Large intestine (tissue), 3 donors: ENCODE data around the gene CNEP1R1. TPM values are rescaled to one million over a fixed set of nuclear protein-coding genes. Genes with fewer than 3 reads are reported as not detected.

Experiments
- DNase-seq, 2 donors: peaks; one replicate each; pipeline versions ENCODE4 v3.0.0 to v3.0.0-alpha.2; 2013
- H3K27ac ChIP-seq: one replicate; pipeline ENCODE4 v1.5.1; 2013; ENCODE audit warnings: low read length
- H3K27me3 ChIP-seq: 2 replicates; pipeline ENCODE4 v1.6.1; 2013; ENCODE audit warnings: low read length; ENCODE audit not compliant: control insufficient read depth, insufficient read depth
- H3K36me3 ChIP-seq: 2 replicates; pipeline ENCODE4 v1.6.1; 2013; ENCODE audit warnings: low read length; ENCODE audit not compliant: control insufficient read depth, insufficient read depth
- H3K4me1 ChIP-seq: one replicate; pipeline ENCODE4 v1.6.1; 2013; ENCODE audit warnings: low read length; ENCODE audit not compliant: control insufficient read depth, insufficient read depth
- H3K4me3 ChIP-seq: one replicate; pipeline ENCODE4 v1.5.1; 2013; ENCODE audit warnings: low read length
- H3K9me3 ChIP-seq: one replicate; pipeline ENCODE4 v1.6.1; 2013; ENCODE audit warnings: mild to moderate bottlenecking, low read depth, low read length, moderate library complexity; ENCODE audit not compliant: control insufficient read depth
- WGBS: methylation state at CpG from one replicate; pipeline ENCODE4 v1.1.5; 2013; ENCODE audit warnings: low lambda C conversion rate; ENCODE audit not compliant: insufficient coverage; 5-methylcytosine and 5-hydroxymethylcytosine counted together
- polyA plus RNA-seq: library from polyadenylated mRNA; unstranded; fragments of 120-200 nt; gene quantifications from one replicate; pipeline ENCODE4 v1.2.1, GENCODE V29; 2013

CNEP1R1 gene
- polyA plus RNA-seq, 1 donor = 25.3 TPM

DNA sequence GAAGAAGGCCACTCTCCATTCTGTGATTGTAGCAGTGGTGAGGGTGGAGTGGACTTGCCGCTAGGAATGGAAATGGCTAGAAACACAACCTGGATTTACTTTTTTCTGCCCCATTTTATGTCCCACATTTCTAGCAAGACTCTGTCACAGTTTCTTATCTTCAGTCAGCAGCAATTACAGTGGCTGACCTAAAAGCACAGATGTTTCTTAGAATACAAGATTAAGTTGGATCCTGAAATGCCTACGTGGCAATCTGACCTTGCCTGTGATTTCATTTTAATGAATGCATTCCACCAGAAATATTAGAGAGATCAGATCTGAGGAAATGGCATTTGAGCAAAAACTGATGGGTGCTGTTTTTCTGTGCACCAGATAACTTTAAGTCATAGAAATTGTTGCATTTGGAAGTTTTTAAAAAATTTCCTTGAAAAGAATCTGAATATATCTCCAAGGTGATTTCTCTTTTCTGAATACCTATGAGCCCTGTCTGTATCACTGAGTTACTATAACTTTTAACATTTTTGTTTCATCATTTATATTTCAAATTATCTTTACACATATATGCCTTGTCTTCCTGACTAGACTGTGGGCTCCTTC is 46.1 kb downstream of the CNEP1R1 start:
- Histone ChIP-seq H3K9me3 (no peaks in the 10 kb centered on the region), H3K36me3 (peaks cover 7% of the 10 kb centered on the region), H3K4me1 (peaks cover 4% of the 10 kb centered on the region), H3K27me3 (no peaks in the 10 kb centered on the region), H3K27ac (no peak overlapping the region), H3K4me3 (no peak overlapping the region)
- WGBS = 25% methylated on average over 1 of the region's 2 CpGs
- DNase-seq = no peak

DNA sequence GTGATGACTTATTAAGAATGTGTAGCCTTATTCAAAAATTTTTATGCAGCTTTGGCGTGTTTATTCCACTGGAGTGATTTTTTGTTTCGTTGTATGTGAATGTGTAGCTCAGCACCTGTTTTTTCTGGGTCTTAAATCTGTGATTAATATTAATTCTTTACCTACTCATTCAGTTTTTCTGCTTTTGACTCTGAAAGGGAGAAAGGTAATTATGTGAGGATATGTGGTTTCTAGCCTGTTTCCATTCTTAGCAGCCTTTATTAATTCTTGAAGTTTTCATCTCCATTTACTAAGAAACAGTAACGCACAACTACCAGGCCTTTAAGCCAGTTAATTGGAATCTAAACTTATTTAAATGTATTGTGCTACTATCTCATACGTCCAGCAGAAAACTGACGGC is 47.7 kb downstream of the CNEP1R1 start:
- H3K4me1 ChIP-seq = no peaks in the 10 kb centered on the region
- DNase-seq = no peak
- 92% methylated on average over 2 of the region's 5 CpGs for WGBS
- H3K36me3 ChIP-seq = peaks cover 8% of the 10 kb centered on the region
- H3K4me3 ChIP-seq = no peak overlapping the region
- H3K27ac ChIP-seq = no peak overlapping the region
- no peaks in the 10 kb centered on the region for H3K9me3 ChIP-seq
- no peaks in the 10 kb centered on the region for H3K27me3 ChIP-seq

DNA sequence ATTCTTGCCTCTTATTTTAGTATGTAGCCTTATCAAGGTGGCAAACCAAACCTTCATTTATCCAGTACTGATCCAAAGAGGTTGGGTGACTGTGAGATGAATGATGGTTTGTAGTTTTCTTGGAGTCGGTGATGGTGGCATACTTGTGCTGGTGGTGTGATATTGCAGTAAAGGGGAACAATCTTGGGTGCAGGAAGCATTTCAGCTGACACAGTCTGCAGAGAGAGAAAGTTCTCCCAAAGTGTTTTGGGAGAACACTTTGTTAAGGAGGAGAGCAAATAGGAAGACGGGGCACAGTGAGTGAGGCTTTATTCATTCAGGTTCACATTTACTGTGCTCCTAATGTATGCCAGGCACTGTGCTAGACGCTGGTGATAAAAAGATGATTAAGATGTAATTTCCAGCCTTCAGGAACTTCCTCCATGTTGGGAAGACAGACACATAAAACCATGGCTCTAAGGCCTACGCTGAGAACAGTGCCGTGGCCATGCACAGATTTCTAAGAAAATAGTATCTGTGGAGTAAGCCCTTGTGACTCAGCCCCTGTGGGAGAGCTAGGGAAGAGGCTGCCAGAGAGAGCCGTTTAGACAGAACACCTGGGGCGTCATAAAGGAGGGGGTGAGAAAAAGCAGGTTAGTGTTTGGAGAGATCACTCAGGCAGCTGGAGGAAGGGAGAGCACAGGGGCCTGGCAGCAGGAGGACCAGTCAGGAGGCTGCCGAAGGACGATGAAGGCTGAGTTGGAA is 54.5 kb downstream of the CNEP1R1 start:
- Histone ChIP-seq H3K9me3 (no peaks in the 10 kb centered on the region), H3K4me1 (no peaks in the 10 kb centered on the region), H3K27me3 (no peaks in the 10 kb centered on the region), H3K4me3 (no peak overlapping the region), H3K36me3 (peaks cover 37% of the 10 kb centered on the region), H3K27ac (no peak overlapping the region)
- 67% methylated on average over 1 of the region's 9 CpGs for WGBS
- no peak for DNase-seq

DNA sequence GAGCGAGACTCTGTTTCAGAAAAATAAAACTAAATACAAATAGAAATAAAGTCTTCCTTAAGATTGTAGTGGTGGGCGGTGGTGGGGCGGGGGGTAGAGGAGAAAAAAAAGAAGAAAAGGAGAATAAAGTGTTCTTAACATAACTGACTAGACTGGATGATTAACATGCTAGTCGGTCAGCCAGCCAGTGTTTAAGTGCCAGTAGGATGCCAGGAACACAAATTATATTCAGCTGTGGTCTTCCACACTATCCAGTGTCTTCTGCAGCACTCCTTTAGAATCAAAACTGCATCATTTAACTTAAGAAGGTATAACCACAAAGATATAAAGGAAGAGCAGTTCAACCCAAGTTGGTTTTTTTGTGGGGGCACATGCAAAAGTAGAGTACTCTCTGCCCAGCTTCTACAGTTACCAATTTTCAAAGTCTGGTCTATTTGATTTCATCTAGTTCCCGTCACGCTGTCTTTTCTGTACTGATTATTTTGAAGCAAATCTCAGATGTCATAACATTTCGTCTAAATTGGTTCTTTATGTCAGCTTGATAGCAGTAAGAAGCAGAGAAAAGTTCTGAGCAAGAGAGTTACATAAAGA is 56.5 kb downstream of the CNEP1R1 start:
- no peak overlapping the region for H3K27ac ChIP-seq
- no peaks in the 10 kb centered on the region for H3K4me1 ChIP-seq
- H3K9me3 ChIP-seq = no peaks in the 10 kb centered on the region
- H3K4me3 ChIP-seq = no peak overlapping the region
- no peak for DNase-seq
- WGBS = 100% methylated on average over 5 of the region's 7 CpGs
- peaks cover 43% of the 10 kb centered on the region for H3K36me3 ChIP-seq
- no peaks in the 10 kb centered on the region for H3K27me3 ChIP-seq

DNA sequence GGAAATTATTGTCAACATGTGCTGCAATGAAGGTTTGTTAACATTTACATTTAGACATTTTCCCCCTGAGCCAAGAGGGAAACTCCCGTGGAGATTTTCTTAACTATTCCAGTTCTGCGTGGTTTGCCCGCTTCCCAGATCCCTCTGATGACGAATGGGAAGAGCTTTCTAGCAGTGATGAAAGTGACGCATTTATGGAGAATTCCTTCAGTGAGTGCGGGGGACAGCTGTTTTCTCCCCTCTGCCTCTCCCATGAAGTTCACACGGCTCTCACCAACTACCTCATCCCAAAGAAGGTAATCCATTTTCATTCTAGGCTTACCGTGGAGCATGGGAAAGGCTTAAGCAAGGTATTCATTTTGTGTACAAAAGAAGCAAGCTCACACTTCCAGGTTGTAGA is 59.0 kb downstream of the CNEP1R1 start:
- Histone ChIP-seq H3K36me3 (peaks cover 50% of the 10 kb centered on the region), H3K27me3 (no peaks in the 10 kb centered on the region), H3K4me3 (no peak overlapping the region), H3K4me1 (no peaks in the 10 kb centered on the region), H3K9me3 (no peaks in the 10 kb centered on the region), H3K27ac (no peak overlapping the region)
- WGBS = no CpG with 5 or more reads among the region's 8 CpGs
- no peak for DNase-seq

DNA sequence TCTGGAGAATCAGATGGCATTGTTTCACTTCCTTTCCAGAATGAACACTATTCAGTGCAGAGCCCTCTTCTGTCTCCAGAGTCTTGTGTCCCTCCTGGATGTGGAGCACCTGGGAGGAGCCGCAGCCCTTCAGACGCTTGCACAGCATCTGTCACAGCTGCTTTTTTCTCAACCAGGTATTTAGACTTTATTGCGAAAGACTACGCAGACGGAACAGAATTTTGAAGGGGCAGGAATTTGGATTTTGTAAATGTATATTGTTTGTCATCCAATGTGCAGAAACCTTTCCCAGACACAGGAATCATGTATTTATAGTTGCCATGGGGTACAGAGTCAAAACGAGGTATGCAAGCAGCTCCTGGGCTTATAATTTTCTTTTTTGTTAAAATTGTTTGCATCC is 61.2 kb downstream of the CNEP1R1 start:
- no CpG with 5 or more reads among the region's 6 CpGs for WGBS
- no peak for DNase-seq
- Histone ChIP-seq H3K27ac (no peak overlapping the region), H3K27me3 (no peaks in the 10 kb centered on the region), H3K4me3 (no peak overlapping the region), H3K9me3 (no peaks in the 10 kb centered on the region), H3K36me3 (peaks cover 40% of the 10 kb centered on the region), H3K4me1 (no peaks in the 10 kb centered on the region)

Other genes starting within 250 kb of the CNEP1R1 start
- gene ZNF423, start 169.1 kb upstream of the CNEP1R1 start, polyA plus RNA-seq = 6.7 TPM
- gene HEATR3, start 40.7 kb downstream of the CNEP1R1 start, polyA plus RNA-seq = 11.7 TPM
- gene TENT4B, start 128.1 kb downstream of the CNEP1R1 start, polyA plus RNA-seq = 17.2 TPM
- 10.0 TPM for gene ADCY7, start 241.3 kb downstream of the CNEP1R1 start, polyA plus RNA-seq